Right hindlimb (tissue), 1 donor: ENCODE results near the gene MTFR1L.

Source experiments
- DNase-seq: peaks from one replicate; pipeline ENCODE4 v3.0.0-alpha.2; 2018

The MTFR1L gene

GRCh38 chr1:25864434-25864833 is 44.7 kb downstream of the MTFR1L start:
- DNase-seq = no peak

DNA sequence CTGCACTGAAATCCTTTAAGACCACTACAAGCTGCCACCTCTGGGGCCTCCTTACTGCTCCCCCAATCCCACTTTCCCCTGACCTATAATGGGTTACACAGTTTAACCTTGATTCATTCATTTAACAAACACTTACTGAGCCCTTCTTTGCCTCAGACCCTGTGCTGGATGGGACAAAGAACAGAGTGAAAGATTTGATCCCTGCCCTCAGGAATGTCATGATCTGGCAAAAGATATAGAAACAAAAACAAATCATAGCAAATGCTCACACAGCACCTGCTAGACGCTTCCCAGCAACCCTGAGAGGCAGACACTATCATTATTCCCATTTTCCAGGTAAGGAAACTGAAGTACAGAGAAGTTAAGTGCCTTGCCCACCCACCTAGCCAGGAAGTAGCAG is 46.5 kb downstream of the MTFR1L start:
- no peak for DNase-seq

DNA sequence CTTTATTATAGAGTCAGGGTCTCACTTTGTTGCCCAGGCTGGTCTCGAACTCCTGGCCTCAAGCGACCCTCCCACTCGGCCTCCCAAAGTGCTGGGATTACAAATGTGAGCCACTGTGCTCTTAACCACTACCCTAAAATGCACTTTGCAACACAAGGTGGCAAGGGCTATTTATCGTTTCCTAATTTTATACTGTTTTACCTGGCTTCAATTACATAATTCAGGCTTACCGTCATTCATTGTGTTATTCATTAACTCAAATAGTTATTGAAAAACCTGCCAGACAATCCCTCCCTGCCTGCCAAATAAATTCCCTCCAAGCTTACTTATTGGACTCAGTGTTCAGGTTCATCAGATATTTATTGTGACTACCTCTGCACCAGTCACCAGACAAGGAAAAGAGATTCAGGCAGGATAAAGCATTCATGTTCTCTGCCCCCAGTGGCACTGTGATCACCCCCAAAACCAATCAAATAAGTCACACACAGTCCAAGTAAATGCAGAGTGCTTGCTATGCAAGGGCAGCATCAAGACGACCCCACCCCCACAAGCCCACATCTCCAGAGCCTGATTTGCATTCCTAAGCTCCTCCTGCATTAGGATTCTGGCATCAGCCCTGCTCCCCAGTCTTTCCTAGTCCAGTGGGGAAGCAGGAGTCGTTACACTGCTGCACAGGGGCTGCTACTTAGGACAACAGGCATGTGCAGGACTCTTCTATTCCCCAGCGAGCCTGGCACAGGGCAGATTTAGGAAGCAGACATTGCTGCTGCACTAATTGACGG is 47.6 kb downstream of the MTFR1L start:
- no peak for DNase-seq

GRCh38 chr1:25869909-25870606 is 50.3 kb downstream of the MTFR1L start:
- DNase-seq = no peak

GRCh38 chr1:25870614-25871013 is 50.9 kb downstream of the MTFR1L start:
- DNase-seq = no peak

- no peak for DNase-seq
Observed at GRCh38 chr1:25871086-25871703, 51.4 kb downstream of the MTFR1L start.

DNA sequence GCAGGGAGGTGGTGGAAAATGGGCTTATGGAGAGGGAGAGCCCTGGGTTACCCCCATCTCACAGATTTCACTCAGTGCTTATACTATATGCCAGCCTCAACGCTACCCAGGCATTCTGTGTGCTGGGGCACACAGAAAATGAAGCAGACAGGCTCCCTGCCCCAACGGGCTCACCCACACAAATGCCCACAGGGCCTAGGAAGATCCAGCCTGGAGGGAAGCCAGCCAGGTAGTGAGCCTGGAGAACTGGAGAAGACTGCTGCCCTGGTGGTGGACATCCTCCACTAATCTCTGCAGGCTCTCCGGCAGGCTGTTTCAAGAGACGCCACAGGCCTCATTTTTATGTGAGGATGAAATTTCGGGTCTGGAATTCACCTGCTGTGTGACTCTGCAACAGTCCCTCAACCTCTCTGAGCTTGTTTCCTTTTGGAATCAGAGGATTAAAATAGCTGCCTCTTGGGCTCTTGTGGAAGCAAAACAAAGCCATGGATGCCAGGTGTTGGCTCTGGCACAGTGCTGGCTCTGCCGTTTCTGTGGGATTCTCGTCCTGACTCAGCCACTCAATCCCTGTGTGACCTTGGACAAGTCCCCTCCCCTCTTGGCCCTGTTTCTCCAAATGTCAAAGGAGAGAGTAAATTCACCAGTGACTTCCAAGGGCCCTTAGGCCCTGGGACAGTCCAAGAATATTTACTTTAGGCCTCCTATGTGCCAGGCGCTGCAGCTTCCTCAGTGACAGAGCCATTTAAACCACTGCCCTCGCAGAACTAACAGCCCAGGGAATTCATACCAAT is 52.1 kb downstream of the MTFR1L start:
- no peak for DNase-seq

GRCh38 chr1:25872713-25873112 is 53.0 kb downstream of the MTFR1L start:
- no peak for DNase-seq

DNA sequence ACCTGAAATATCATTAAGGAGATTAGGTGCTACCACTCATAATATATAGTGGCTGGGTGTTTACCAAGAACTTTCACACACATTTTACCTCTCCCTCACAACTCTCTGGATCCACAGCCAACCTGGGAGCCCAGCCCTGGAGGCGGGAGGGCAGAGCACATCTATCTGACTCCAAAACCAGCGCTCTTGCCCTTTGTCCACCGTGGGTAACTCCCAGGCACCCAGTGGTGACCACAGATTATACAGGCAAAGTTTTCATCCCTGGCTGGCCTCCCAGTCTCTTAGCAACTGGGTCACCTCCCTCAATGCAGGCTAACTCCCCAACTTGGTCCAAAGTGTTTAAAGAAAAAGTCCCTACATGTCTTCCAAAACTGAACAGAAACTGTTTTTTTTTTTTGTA is 53.4 kb downstream of the MTFR1L start:
- DNase-seq = no peak

DNA sequence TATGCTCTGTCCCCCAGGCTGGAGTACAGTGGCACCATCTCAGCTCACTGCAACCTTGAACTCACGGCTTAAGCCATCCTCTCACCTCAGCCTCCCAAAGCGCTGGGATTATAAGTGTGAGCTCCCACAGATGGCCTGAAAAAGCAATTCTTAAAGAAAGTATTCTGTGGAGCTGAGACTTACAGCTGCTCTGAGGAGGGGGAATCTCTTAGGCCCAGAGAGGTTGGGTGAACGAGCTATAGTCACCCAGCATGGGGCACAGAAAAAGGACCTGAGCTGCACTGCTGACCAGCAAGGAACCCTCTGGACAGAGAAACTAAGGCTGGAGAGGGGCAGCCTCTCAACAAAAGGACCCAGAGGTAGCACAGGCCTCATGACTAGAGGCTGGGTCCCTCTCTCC is 54.5 kb downstream of the MTFR1L start:
- DNase-seq = no peak

DNA sequence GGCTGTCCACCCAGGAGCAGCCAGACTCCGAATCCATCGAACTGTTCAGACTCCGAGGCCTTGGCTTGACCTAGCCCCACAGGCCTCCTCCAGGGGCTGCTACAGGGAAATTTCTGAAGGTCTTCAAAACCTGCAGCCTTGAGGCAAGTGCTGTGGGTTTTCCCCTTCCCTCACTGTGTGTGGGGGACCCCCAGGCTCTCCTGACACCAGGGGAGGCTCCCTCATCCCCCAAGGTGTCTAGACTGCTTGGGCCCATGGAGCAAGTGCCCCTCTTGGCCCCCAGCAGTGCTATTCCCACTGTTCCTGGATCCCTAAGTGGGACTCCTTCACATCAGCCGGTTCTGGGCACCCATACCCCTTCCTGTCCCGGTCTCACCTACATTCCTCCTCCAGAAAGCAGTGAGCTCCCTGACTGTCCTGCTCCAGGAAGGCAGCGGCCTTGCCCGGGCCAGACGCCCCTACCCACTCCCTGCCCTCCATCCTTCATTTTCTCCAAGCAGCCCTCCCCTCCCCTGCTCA is 54.9 kb downstream of the MTFR1L start:
- DNase-seq = no peak

- DNase-seq = peak; percentile 90
Observed at GRCh38 chr1:25875154-25875855, 55.6 kb downstream of the MTFR1L start, which contains the start of gene PAQR7. Gene PAQR7 (minus strand): TSS chr1:25875708. CDS start chr1:25863839, 11,869 bp downstream.

DNA sequence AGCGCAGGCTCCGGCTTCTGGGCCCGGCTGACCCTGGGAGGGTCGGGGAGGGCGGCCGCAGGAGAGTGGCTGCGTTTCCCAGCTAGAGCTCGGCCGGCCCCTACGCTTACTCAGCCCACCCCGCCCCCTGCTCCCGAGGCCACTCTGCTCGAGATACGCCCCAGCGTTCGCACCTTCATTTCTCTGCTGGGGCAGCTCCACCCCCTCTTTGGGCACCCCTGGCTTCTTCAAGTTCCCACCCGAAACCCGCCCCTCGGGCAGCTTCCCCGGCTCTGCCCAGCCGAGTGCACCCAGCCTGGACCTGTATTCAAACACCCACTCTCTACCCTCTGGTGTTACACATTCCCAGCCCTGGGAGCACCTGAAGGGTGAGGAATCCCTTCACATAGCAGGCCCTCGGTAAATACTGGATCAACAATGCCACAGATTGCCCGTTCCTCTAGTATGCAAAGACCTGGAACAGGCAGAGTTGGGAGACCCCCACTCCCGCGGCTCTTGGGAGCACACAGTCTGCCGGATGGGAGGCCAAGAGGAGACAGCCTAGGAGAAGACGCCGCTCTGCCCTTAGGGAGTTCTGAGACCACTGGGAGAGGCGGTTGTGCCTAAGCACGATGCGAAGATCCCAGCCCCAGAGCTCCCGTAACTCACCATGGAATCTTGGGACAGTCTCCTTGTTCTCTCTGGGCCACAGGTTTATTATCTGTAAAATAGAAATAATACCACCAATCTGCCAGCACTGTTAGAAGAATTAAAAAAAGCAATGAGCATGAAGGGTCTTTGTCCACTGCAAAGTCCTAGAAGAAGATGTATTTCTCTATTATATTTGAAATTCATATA is 56.3 kb downstream of the MTFR1L start:
- DNase-seq = no peak

- no peak for DNase-seq
Observed at GRCh38 chr1:25876693-25877077, 56.9 kb downstream of the MTFR1L start.

DNA sequence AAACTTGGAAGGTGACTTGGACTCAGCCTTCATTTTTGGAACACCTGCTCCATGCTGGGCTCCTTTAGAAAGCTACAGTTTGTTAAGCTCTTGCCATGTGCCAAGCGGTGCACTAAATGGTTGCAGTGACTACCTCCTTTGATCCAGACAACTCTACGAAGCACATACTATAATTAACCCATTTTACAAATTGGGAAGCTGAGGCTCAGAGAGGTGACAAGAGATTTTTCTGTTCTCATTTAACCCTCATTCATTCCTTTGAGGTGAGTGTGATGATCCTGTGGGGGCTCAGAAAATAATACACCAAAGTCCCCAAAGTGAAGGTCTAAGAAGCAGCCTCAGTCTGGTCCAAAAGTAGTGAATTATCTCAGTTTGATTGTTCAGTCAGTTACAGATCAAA is 57.4 kb downstream of the MTFR1L start:
- no peak for DNase-seq

GRCh38 chr1:25878690-25879089 is 58.9 kb downstream of the MTFR1L start:
- DNase-seq = no peak

DNA sequence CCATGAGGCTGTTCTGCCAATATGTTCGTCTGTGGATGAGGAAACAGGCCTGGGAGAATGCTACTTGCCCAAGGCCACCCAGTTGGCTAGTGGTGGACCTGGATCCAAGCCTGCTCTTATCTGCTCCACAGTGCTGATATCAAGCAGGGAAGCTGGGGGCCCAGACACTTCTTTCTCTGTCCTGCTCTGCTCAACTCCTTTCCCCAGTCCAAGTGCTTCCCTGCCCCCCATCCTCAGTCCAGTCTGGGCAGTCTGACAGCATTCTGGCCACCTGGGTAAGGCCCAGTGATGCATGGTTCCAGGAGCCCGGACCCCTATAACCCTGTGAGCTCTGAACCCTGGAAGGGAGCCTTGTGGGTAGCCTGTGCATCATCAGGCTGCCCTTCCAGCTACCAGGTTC is 59.9 kb downstream of the MTFR1L start:
- no peak for DNase-seq

DNA sequence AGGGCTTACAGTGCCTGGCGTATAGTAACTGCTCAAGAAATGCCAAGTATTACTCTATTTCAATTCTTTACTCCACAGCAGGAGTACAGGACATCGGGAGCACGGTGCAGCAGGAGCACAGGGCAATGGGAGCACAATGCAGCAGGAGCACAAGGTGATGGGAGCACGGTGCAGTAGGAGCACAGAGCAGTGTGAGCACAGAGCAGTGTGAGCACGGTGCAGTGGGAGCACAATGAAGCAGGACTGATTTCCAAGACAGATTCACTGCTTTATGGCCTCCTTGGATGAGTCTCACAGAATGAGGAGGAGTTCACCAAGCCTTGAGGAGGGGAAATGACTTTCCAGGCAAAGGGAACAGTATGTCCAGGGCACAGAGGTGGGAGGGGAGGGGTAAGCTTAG is 60.8 kb downstream of the MTFR1L start:
- no peak for DNase-seq

GRCh38 chr1:25881266-25881665 is 61.5 kb downstream of the MTFR1L start:
- DNase-seq = no peak
